GM18951 (cell line): ENCODE data around the gene PLXNB3.

ENCODE experiments used
- POLR2A ChIP-seq: IDR thresholded peaks from 4 replicates; pipeline ENCODE4 v1.6.1; 2011; ENCODE audit warnings: mild to moderate bottlenecking; ENCODE audit not compliant: insufficient read length, insufficient read depth; ENCODE audit errors: extremely low read depth
- in situ Hi-C: fragments of 300-500 bp; cut with MboI; formaldehyde crosslinking; loops from one replicate; pipeline ENCODE4 v1.12.0; 2022; ENCODE audit warnings: low sequenced_read_pairs, mixed read lengths, inconsistent platforms; ENCODE audit not compliant: unreplicated experiment

Gene PLXNB3

GRCh38 chrX:153784325-153784967 is 20.4 kb downstream of the PLXNB3 start:
- in situ Hi-C loops, result loop anchor here (10.0 kb wide), 1 partner anchor 170 kb away; no protein-coding TSS in a partner anchor

GRCh38 chrX:153786669-153787068 is 22.6 kb downstream of the PLXNB3 start:
- in situ Hi-C loops, result loop anchor here (10.0 kb wide), 1 partner anchor 168 kb away; no protein-coding TSS in a partner anchor
- no peak for TF ChIP-seq POLR2A

More at GRCh38 chrX:153784325-153784967, 20.4 kb downstream of the PLXNB3 start:
- TF ChIP-seq POLR2A, result no peak

- no peak for TF ChIP-seq POLR2A
- in situ Hi-C loops, result loop anchor here (10.0 kb wide), 1 partner anchor 165 kb away; no protein-coding TSS in a partner anchor
Measured at GRCh38 chrX:153789654-153790053, 25.6 kb downstream of the PLXNB3 start.

- in situ Hi-C loops, result no loop called here
Measured at GRCh38 chrX:153791104-153791852, 27.2 kb downstream of the PLXNB3 start.

GRCh38 chrX:153792368-153792767 is 28.3 kb downstream of the PLXNB3 start:
- no peak for TF ChIP-seq POLR2A
- in situ Hi-C loops, result no loop called here

More at GRCh38 chrX:153791104-153791852, 27.2 kb downstream of the PLXNB3 start:
- TF ChIP-seq POLR2A, result no peak

GRCh38 chrX:153793291-153793690 is 29.2 kb downstream of the PLXNB3 start:
- in situ Hi-C loops, result no loop called here
- no peak for TF ChIP-seq POLR2A

GRCh38 chrX:153794018-153794896 is 30.2 kb downstream of the PLXNB3 start, which contains the start of the genes IDH3G and SSR4:
Gene IDH3G (minus strand): TSS chrX:153794375. CDS start chrX:153794326, 49 bp downstream.
Gene SSR4 (plus strand): TSS chrX:153794668. CDS start chrX:153794688, 20 bp downstream.
- peak; percentile 74 for TF ChIP-seq POLR2A

GRCh38 chrX:153794897-153795816 is 31.1 kb downstream of the PLXNB3 start:
- no peak for TF ChIP-seq POLR2A
- in situ Hi-C loops, result no loop called here

More at GRCh38 chrX:153794018-153794896, 30.2 kb downstream of the PLXNB3 start, which contains the start of the genes IDH3G and SSR4:
- in situ Hi-C loops, result no loop called here

GRCh38 chrX:153797415-153798015 is 33.5 kb downstream of the PLXNB3 start:
- in situ Hi-C loops, result no loop called here
- TF ChIP-seq POLR2A, result no peak

GRCh38 chrX:153799326-153799725 is 35.3 kb downstream of the PLXNB3 start:
- TF ChIP-seq POLR2A, result no peak
- in situ Hi-C loops, result no loop called here

GRCh38 chrX:153800177-153800722 is 36.2 kb downstream of the PLXNB3 start:
- TF ChIP-seq POLR2A, result no peak
- in situ Hi-C loops, result no loop called here
